GM18870 (cell line): ENCODE measurements around the gene ANKRD23.
A peak's percentile ranks its signal among the peaks of the same experiment; 100 is the strongest.
"Not testable (repeated sequence)": the region's sequence is repeated elsewhere in the genome, so short reads cannot be mapped to it uniquely, and the experiment has no call there.

Source experiments
- ATAC-seq: cut with Tn5 transposase; IDR thresholded peaks from one replicate; pipeline ENCODE4 v1.9.1; 2021; ENCODE audit warnings: moderate library complexity; ENCODE audit not compliant: unreplicated experiment

ANKRD23 gene

DNA sequence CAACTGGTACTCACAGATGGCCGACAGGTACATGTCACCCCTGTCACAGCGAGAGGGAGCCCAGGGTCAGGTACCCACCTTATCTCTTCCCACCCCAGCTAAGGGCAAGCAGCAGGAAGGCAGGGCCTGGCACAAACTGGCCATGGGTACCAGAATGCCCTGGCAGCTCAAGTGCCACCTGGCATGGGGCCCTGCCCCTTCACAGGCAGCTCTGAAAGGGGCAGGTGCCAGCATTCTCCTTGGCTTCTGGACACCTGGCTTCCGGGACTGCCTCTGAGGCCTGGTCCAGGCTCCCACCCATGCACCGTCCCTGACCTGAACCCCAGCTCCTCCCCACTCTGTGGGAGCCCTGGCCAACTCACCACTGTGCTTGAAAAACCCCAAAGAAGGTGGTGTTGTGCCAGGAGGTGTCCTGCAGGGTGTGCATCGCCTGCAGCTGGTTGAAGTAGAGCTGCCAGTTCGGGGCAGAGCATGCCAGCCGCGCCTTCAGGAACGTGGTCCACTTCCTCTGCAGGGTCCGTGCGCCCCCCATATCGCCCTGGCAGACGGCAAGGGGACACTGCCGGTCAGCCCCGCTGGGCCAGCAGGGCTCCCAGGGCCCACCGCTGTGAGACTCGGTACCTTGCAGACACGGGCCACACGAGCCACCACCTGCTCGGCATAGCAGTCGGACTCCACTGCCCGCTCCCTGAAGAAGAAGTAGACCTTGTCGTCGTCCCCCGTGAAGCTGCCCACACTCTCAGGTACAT is 20.7 kb upstream of the ANKRD23 start:
- no peak for ATAC-seq

DNA sequence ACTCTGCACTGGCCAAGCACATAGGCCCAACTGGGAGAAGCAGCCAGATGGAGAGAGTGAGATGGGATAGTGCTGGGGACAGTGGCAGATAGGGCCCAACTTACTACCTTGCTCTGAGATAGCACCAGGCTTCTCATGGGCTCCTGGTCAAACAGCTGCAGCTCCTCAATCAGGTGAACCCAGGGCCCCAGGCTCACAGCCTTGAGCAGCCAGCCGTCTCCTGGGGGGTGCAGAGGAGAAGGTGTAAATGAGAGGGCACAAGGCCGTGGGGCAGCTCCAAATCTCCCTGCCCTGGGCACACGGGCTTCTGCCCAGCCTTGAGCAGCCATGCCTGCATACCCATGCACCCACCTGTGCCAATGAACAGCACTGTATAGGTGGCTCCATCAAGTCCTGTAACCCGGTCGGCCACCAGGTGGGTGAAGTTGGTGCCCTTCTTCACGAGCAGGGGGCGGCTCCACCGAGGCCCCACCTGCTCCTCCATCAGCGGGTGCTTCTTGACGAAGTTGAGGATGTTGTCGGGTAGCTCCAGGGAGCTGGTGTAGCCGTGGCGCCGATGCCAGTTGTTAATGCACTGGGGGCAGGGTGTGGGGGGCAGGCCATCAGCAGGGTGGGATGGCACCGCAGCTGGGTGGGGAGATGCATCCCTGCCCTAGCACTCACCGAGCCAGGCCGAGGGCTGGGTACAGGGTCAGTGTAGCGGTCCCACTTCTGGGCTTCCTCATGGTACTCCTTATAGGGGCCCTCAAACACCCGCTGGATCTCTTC is 19.9 kb upstream of the ANKRD23 start:
- ATAC-seq = no peak

GRCh38 chr2:96863056-96863455 is 19.2 kb upstream of the ANKRD23 start:
- ATAC-seq = not testable (repeated sequence)

DNA sequence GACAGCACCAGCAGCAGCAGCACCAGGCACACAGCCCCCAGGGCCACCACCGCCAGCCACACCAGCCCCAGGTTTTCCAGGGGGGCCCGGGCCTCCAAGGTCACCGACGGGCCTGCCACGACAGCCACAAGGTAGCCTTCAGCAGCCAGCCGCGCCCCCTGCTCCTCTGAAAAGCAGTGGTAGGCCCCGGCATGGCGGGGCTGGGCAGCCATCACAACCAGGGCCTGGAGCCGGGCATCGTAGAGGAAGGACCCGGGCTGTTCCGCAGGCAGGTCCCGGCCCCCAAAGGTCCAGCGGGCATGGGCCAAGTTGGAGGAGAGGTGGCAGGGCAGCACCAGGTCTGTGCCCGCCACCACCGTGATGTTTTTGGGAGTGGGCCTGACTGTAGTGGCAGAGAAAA is 17.3 kb upstream of the ANKRD23 start:
- ATAC-seq = no peak

- ATAC-seq = no peak
Observed at GRCh38 chr2:96860065-96861029, 16.5 kb upstream of the ANKRD23 start.

DNA sequence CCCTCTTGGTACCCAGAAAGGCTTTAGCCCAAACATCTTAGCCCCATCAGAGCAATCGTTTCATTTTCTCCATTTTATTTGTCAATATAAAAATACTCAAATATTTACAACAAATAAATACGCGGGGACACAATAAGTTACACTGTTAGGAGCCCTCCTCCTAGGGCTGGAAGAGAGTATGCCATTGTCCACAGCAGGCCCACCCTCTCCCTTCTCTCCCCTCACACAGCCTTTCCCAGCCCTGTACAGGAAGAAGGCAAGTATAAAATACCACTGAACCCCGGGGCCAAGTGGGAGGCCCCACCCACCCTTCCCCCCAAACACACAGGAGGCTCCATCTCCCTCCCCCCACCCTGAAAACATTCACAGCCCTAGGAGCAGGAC is 15.9 kb upstream of the ANKRD23 start:
- ATAC-seq = no peak

GRCh38 chr2:96859099-96859649 is 15.4 kb upstream of the ANKRD23 start:
- no peak for ATAC-seq

GRCh38 chr2:96857667-96858372 is 14.0 kb upstream of the ANKRD23 start, which contains the start of gene ANKRD39:
Gene ANKRD39, minus strand, starts transcription at chr2:96858016. Its CDS starts 29 bp downstream, at chr2:96857987.
- ATAC-seq = peak; percentile 85

- peak; percentile 23 for ATAC-seq
Observed at GRCh38 chr2:96856776-96857666, 13.2 kb upstream of the ANKRD23 start.

DNA sequence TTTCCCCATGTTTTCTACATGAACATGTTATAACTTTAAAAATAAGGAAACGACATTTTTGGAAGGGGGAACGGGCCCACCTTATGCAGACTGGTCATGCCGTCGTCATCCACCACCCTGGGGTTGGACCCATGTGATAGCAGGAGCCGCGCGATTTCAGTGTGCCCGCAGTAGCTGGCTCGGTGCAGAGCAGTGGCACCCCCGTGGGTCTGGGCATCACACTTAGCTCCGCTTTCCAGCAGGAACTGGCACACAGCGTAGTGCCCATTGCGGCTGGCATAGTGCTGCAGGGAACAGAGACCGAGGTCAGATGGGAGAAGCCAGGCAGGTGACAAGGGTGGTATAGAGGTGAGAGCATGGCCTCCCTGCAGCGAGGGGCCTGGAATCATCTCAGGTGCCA is 9.5 kb upstream of the ANKRD23 start:
- no peak for ATAC-seq

GRCh38 chr2:96852667-96853066 is 8.8 kb upstream of the ANKRD23 start:
- ATAC-seq = no peak

DNA sequence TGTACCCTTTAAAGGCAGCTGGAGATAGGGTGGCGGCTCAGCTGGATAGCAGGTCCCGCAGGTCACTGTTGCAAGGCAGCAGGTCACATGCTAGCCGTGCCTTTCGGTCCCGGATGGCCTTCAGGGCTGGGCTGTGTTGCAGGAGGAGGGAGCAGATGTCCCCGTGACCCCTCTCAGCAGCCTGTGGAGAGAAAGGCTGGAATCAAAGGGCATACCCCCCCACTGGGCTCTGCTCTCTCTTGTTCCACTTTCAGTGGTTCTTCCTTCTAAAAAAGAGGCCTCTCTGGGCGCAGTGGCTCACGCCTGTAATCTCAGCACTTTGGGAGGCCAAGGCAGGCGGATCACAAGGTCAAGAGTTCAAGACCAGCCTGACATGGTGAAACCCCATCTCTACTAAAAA is 4.4 kb upstream of the ANKRD23 start:
- ATAC-seq = no peak

GRCh38 chr2:96847586-96847985 is 3.8 kb upstream of the ANKRD23 start:
- no peak for ATAC-seq

- ATAC-seq = no peak
Observed at GRCh38 chr2:96846825-96847224, 3.0 kb upstream of the ANKRD23 start.

DNA sequence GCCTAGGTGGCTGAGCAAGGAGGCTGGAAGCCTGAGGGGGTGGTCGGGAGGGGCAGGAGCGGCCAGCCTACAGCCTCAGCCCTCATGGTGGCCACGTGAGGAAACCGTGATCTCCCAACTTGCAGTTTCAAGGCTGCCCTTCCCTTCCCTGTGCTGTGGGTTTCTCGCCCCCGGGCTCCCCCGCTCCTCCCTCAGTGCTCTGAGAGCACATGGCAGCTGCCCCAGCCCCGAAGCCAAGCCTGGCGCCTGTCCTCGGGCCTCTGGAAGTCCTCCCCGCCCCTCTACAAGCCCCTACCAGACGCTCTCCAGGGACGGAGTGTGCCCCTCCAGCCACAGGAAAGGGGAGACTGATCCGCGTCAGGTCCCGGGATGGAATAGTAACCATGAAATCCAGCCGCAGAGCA is 586 bp upstream of the ANKRD23 start:
- no peak for ATAC-seq

DNA sequence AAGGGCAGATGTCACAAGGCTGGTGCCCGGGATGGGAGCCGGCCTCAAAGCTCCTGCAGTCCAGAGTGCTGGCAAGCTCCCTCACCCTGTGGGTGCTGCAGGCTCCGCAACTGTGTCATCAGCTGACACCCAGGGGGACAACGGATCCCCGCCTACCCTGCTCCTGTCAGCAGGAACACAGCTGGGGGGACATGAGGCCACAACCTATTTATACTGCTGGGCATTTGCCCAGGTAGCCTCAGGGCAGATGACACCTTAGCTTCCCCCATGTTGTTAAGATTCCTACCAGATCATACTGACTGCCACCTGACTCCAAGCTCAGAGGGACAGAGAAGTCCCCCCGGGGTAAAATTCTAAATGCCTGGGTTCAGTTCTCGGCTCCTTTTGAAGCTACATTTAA is 1.2 kb downstream of the ANKRD23 start:
- no peak for ATAC-seq

- no peak for ATAC-seq
Observed at GRCh38 chr2:96841701-96842495, 1.9 kb downstream of the ANKRD23 start.
